AG04450 (cell line): ENCODE data around the gene CRYGN. TPM values are rescaled to one million over a fixed set of nuclear protein-coding genes. Genes with fewer than 3 reads are reported as not detected.

ENCODE experiments used
- CTCF ChIA-PET: fragments of 300-600, 350-600 bp; formaldehyde crosslinking; extraction: SDS; loops from one replicate; lab custom pipeline; 2022; ENCODE audit warnings: antibody characterized with exemption, inconsistent platforms; lab: Charles Lee
- POLR2A ChIA-PET: fragments of 350-600 bp; formaldehyde crosslinking; extraction: SDS; loops from one replicate; lab custom pipeline; 2021; ENCODE audit warnings: antibody characterized with exemption, inconsistent platforms; lab: Yijun Ruan, JAX
- DNase-seq: peaks from one replicate; pipeline ENCODE4 v3.0.0-alpha.2; 2011; ENCODE audit warnings: low read depth, low spot score
- H3K27ac ChIP-seq: one replicate; pipeline ENCODE4 v1.5.1; 2012; ENCODE audit warnings: low read depth, low read length, control low read depth
- H3K27me3 ChIP-seq: one replicate; pipeline ENCODE4 v1.6.0; 2012; ENCODE audit warnings: low read length; ENCODE audit not compliant: control insufficient read depth, insufficient read depth
- H3K4me3 ChIP-seq: 2 replicates; pipeline ENCODE4 v1.5.1; 2011; ENCODE audit warnings: mild to moderate bottlenecking, low read depth, low read length, control low read depth
- H3K9me3 ChIP-seq: 2 replicates; pipeline ENCODE4 v1.5.1; 2012; ENCODE audit warnings: low read length; ENCODE audit not compliant: control insufficient read depth, insufficient read depth
- CTCF ChIP-seq: IDR thresholded peaks from 2 replicates; pipeline ENCODE4 v1.5.1; 2011; ENCODE audit warnings: low read depth, low read length, control low read depth, inconsistent platforms
- polyA plus RNA-seq: library from polyadenylated mRNA; depleted of rRNA; stranded (reverse); fragments of >200 nt; gene quantifications from 2 replicates; pipeline ENCODE4 v1.2.3, GENCODE V29; 2011

The CRYGN gene
- polyA plus RNA-seq, 1 experiment = not detected

- peak overlapping the region; percentile 86 for H3K27ac ChIP-seq
- peaks cover 5% of the 10 kb centered on the region for H3K27me3 ChIP-seq
- no peak for TF ChIP-seq CTCF
- no peak for DNase-seq
- ChIA-PET CTCF (no interaction called here), POLR2A (no interaction called here)
- H3K9me3 ChIP-seq = peaks cover 6% of the 10 kb centered on the region
- H3K4me3 ChIP-seq = no peak overlapping the region
These were observed 12.8 kb downstream of the CRYGN start for GRCh38 chr7:151426904-151427704.

GRCh38 chr7:151426441-151426903 is 13.5 kb downstream of the CRYGN start:
- TF ChIP-seq CTCF = no peak
- H3K4me3 ChIP-seq = no peak overlapping the region
- H3K27ac ChIP-seq = peak overlapping the region; percentile 86
- peak; percentile 80 for DNase-seq
- H3K9me3 ChIP-seq = peaks cover 13% of the 10 kb centered on the region
- ChIA-PET POLR2A (interaction anchor here (1.4 kb wide), 1 partner anchor 22 kb away, joined by 5 read pairs; no protein-coding TSS in a partner anchor), CTCF (no interaction called here)
- peaks cover 10% of the 10 kb centered on the region for H3K27me3 ChIP-seq

- DNase-seq = peak; percentile 70
- ChIA-PET CTCF (interaction anchor here (0.6 to 0.7 kb wide), 2 partner anchors 23 to 57 kb away, joined by 3 read pairs; no protein-coding TSS in a partner anchor), POLR2A (interaction anchor here (1.4 kb wide), 1 partner anchor 22 kb away, joined by 5 read pairs; no protein-coding TSS in a partner anchor)
- Histone ChIP-seq H3K4me3 (no peak overlapping the region), H3K9me3 (peaks cover 13% of the 10 kb centered on the region), H3K27ac (peak overlapping the region; percentile 91), H3K27me3 (peaks cover 10% of the 10 kb centered on the region)
- TF ChIP-seq CTCF = no peak
These were observed 14.1 kb downstream of the CRYGN start for GRCh38 chr7:151425670-151426440.

- no peak for DNase-seq
- ChIA-PET CTCF (interaction anchor here (0.7 kb wide), 1 partner anchor 56 kb away, joined by 3 read pairs; no protein-coding TSS in a partner anchor), POLR2A (no interaction called here)
- H3K27ac ChIP-seq = peak overlapping the region; percentile 91
- TF ChIP-seq CTCF = no peak
- peaks cover 19% of the 10 kb centered on the region for H3K9me3 ChIP-seq
- peaks cover 12% of the 10 kb centered on the region for H3K27me3 ChIP-seq
- H3K4me3 ChIP-seq = no peak overlapping the region
These were observed 15.1 kb downstream of the CRYGN start for GRCh38 chr7:151424799-151425198.
